ENCODE measurements around the gene TRAM1L1. TPM values are rescaled to one million over a fixed set of nuclear protein-coding genes. Genes with fewer than 3 reads are reported as not detected.

The TRAM1L1 gene
- total and polyA plus RNA-seq, 7 donors: 0.11 to 0.54 (median 0.25) TPM; not detected in 1

DNA sequence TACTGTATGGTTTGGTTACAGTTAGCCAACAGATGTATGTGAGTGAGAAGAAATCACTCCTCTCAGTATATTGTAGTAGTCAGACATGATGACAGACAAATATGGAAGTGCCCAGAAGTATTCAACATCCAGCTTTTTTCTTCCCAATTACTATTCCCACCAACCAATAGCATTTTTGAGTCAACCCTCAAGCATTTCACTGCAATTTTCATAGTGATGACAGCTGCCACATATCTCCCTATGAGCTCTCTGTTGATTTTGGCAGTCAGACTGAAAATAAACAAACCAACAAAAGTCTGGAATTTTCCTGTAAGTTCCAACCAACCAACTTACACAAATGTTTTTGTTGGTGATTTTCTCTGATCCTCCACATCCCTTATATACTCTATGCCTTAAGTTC, 8.2 kb upstream of the TRAM1L1 start:
- intact Hi-C loops (cut with DNase I): no loop called here
- Histone ChIP-seq H3K4me3 (no peak overlapping the region), H3K4me1 (no peaks in the 10 kb centered on the region), H3K36me3 (ENCODE audit: insufficient read depth in 1 of 2, low read depth in 1 of 2) (no peaks in the 10 kb centered on the region), H3K9me3 (no peaks in the 10 kb centered on the region), H3K27ac (no peak overlapping the region), H3K27me3 (ENCODE audit: insufficient read depth in 3 of 3, low read length in 2 of 3) (no peaks in the 10 kb centered on the region)
- TF ChIP-seq, protein P1, sequence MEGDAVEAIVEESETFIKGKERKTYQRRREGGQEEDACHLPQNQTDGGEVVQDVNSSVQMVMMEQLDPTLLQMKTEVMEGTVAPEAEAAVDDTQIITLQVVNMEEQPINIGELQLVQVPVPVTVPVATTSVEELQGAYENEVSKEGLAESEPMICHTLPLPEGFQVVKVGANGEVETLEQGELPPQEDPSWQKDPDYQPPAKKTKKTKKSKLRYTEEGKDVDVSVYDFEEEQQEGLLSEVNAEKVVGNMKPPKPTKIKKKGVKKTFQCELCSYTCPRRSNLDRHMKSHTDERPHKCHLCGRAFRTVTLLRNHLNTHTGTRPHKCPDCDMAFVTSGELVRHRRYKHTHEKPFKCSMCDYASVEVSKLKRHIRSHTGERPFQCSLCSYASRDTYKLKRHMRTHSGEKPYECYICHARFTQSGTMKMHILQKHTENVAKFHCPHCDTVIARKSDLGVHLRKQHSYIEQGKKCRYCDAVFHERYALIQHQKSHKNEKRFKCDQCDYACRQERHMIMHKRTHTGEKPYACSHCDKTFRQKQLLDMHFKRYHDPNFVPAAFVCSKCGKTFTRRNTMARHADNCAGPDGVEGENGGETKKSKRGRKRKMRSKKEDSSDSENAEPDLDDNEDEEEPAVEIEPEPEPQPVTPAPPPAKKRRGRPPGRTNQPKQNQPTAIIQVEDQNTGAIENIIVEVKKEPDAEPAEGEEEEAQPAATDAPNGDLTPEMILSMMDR (IDR thresholded peaks at IDR 0.05): no peak
- ATAC-seq (no peak), DNase-seq (no peak)

GRCh38 chr4:117077760-117078159, 7.6 kb downstream of the TRAM1L1 start:
- H3K27me3 ChIP-seq (ENCODE audit: insufficient read depth in 3 of 3, low read length in 2 of 3): no peaks in the 10 kb centered on the region
- no peaks in the 10 kb centered on the region for H3K9me3 ChIP-seq
- TF ChIP-seq, protein P1 (IDR thresholded peaks at IDR 0.05): no peak
- H3K4me3 ChIP-seq: no peak overlapping the region
- H3K4me1 ChIP-seq: no peaks in the 10 kb centered on the region
- H3K36me3 ChIP-seq (ENCODE audit: insufficient read depth in 1 of 2, low read depth in 1 of 2): no peaks in the 10 kb centered on the region
- no peak for ATAC-seq
- intact Hi-C loops (cut with DNase I): no loop called here
- WGBS, 3 donors: 68 to 70% (median 69%) methylated on average over 2 of the region's 2 CpGs
- no peak overlapping the region for H3K27ac ChIP-seq
- no peak for DNase-seq

DNA sequence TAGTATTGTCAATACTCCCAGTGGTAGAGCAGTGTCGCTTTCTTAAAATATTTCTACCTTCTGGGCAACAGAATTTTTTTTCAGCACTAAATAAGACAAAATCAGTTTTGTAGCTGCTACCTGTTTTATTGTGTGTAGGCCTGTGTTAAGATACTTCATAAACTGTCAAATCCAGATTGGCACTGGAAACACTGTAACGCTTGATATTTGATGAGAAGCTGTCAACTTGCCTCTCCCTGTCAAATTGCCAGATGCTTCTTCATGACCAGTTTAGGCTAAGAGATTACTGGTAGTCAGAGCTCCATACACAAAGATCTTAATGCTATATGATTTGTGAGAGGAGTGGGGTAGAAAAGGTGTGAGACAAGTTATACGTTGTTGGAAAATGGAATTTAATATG, 17.3 kb downstream of the TRAM1L1 start:
- TF ChIP-seq, protein P1 (IDR thresholded peaks at IDR 0.05): no peak
- no peak overlapping the region for H3K4me3 ChIP-seq
- no peaks in the 10 kb centered on the region for H3K36me3 ChIP-seq (ENCODE audit: insufficient read depth in 1 of 2, low read depth in 1 of 2)
- 71 to 78% (median 75%) methylated on average over 3 of the region's 3 CpGs for WGBS, 3 donors
- no peaks in the 10 kb centered on the region for H3K27me3 ChIP-seq (ENCODE audit: insufficient read depth in 3 of 3, low read length in 2 of 3)
- H3K27ac ChIP-seq: no peak overlapping the region
- no peaks in the 10 kb centered on the region for H3K9me3 ChIP-seq
- no peaks in the 10 kb centered on the region for H3K4me1 ChIP-seq
- ATAC-seq: no peak
- DNase-seq: no peak
- intact Hi-C loops (cut with DNase I): no loop called here

GRCh38 chr4:117063961-117064696, 21.2 kb downstream of the TRAM1L1 start:
- Histone ChIP-seq H3K27ac (no peak overlapping the region), H3K4me3 (no peak overlapping the region), H3K9me3 (no peaks in the 10 kb centered on the region), H3K4me1 (no peaks in the 10 kb centered on the region), H3K27me3 (ENCODE audit: insufficient read depth in 3 of 3, low read length in 2 of 3) (no peaks in the 10 kb centered on the region), H3K36me3 (ENCODE audit: insufficient read depth in 1 of 2, low read depth in 1 of 2) (no peaks in the 10 kb centered on the region)
- no peak for DNase-seq
- no peak for ATAC-seq
- 33 to 41% (median 40%) methylated on average over 2 of the region's 2 CpGs for WGBS, 3 donors
- TF ChIP-seq, protein P1 (IDR thresholded peaks at IDR 0.05): no peak
- intact Hi-C loops (cut with DNase I): no loop called here

DNA sequence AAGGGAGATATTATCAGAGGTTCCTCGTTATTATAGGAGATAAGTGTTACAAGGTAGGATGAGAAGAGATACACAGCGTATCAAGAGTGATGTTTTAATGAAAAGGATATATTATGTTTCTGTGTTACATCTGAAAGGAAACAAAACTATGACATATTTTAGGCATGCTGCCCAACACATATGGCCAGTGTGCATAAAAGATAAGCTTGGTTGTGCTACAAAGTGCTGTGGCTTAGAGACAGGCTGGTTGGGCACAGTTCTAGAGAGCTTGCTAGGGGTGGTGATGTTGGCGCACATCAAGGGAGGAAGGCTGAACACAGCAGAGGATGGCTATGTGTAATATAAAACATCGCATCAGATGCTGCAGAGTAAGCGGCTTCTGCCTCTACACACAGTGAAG, 42.4 kb downstream of the TRAM1L1 start:
- 91 to 97% (median 96%) methylated on average over 5 of the region's 5 CpGs for WGBS, 3 donors
- ATAC-seq: no peak
- intact Hi-C loops (cut with DNase I): no loop called here

More for the DNA sequence above, 42.4 kb downstream of the TRAM1L1 start:
- H3K36me3 ChIP-seq (ENCODE audit: insufficient read depth in 1 of 2, low read depth in 1 of 2): no peaks in the 10 kb centered on the region
- no peak overlapping the region for H3K27ac ChIP-seq
- no peaks in the 10 kb centered on the region for H3K27me3 ChIP-seq (ENCODE audit: insufficient read depth in 3 of 3, low read length in 2 of 3)
- TF ChIP-seq, protein P1 (IDR thresholded peaks at IDR 0.05): no peak
- H3K4me3 ChIP-seq: no peak overlapping the region
- no peaks in the 10 kb centered on the region for H3K9me3 ChIP-seq
- DNase-seq: no peak
- H3K4me1 ChIP-seq: no peaks in the 10 kb centered on the region
